ENCODE results near the gene SH3RF1. TPM values are rescaled to one million over a fixed set of nuclear protein-coding genes. Genes with fewer than 3 reads are reported as not detected.

The SH3RF1 gene
- total and polyA plus RNA-seq, 2 of the 13 experiments (the other 11 are each of a cell fraction or from before 2014, with no cell fraction given): 3.1 to 3.2 TPM

- Histone ChIP-seq H3K9ac (ENCODE audit: insufficient read depth, low read depth, low read length) (no peak overlapping the region), H3K36me3 (replicated peaks in 1 of 2; ENCODE audit: control insufficient read depth in 1 of 2, insufficient read depth in 2 of 2, low read length in 2 of 2) (no peaks in the 10 kb centered on the region), H3K79me2 (ENCODE audit: insufficient read depth, low read length) (peaks cover 9% of the 10 kb centered on the region), H3K9me3 (ENCODE audit: low read length) (no peaks in the 10 kb centered on the region), H3K4me1 (ENCODE audit: insufficient read depth, low read length) (peaks cover 2% of the 10 kb centered on the region), H3K4me2 (ENCODE audit: low read depth, low read length) (no peak overlapping the region), H4K20me1 (ENCODE audit: insufficient read depth, low read length) (no peaks in the 10 kb centered on the region), H3K27me3 (ENCODE audit: control insufficient read depth in 1 of 2, insufficient read depth in 2 of 2, low read length in 2 of 2) (no peaks in the 10 kb centered on the region), H3K27ac (ENCODE audit: extremely low read length, insufficient read depth, low read length) (no peak overlapping the region), H2AFZ (ENCODE audit: low read length) (no peak overlapping the region), H3K4me3 (replicated peaks in 1 of 3; ENCODE audit: insufficient read depth in 1 of 3, low read depth in 2 of 3, low read length in 3 of 3) (no peak overlapping the region)
- no peak for FAIRE-seq
- 92% methylated on average over 1 of the region's 1 CpG for WGBS (ENCODE audit: low lambda C conversion rate)
- in situ Hi-C loops (cut with HindIII; ENCODE audit: extremely low pct_ligation_motif_present, low pct_unique_long_range_greater_than_20kb) (no loop called here), intact Hi-C loops (cut with micrococcal nuclease; ENCODE audit: unreplicated experiment) (no loop called here)
- CTCF ChIA-PET (ENCODE audit: low intra/inter-chr PET ratio, low total read pairs): no interaction called here
- no peak for ATAC-seq
- BruUV-seq (replicated peaks): no TSS peak
- no peak for DNase-seq (ENCODE audit: low spot score)
- TF ChIP-seq SAP130 (CRISPR knock-in tag; IDR thresholded peaks at IDR 0.05; ENCODE audit: low read depth) (peak; percentile 30; the same call in 1 of the 2 replicates), FOXP1 (IDR thresholded peaks at IDR 0.05) (no peak), FOXP1 (CRISPR knock-in tag; IDR thresholded peaks at IDR 0.05) (no peak)
- POLR2A ChIA-PET: no interaction called here
These were observed 32.3 kb downstream of the SH3RF1 start for GRCh38 chr4:169238445-169238844.

GRCh38 chr4:169236873-169237626, 33.7 kb downstream of the SH3RF1 start:
- no TSS peak for BruUV-seq (replicated peaks)
- WGBS (ENCODE audit: low lambda C conversion rate): 96% methylated on average over 6 of the region's 6 CpGs
- no peaks in the 10 kb centered on the region for H4K20me1 ChIP-seq (ENCODE audit: insufficient read depth, low read length)
- H3K9me3 ChIP-seq (ENCODE audit: low read length): no peaks in the 10 kb centered on the region
- TF ChIP-seq LCORL (IDR thresholded peaks at IDR 0.05) (no peak), LCORL (CRISPR knock-in tag; IDR thresholded peaks at IDR 0.05) (no peak), ZNF333 (CRISPR knock-in tag; IDR thresholded peaks at IDR 0.05; ENCODE audit: borderline replicate concordance) (no peak), ZNF7 (CRISPR knock-in tag; IDR thresholded peaks at IDR 0.05) (no peak), SPEN (CRISPR knock-in tag; IDR thresholded peaks at IDR 0.05; ENCODE audit: low read depth) (no peak), JUNB (CRISPR knock-in tag; IDR thresholded peaks at IDR 0.05; ENCODE audit: borderline replicate concordance) (no peak), ZNF230 (CRISPR knock-in tag; IDR thresholded peaks at IDR 0.05) (no peak), ZNF713 (CRISPR knock-in tag; IDR thresholded peaks at IDR 0.05) (no peak), NRL (CRISPR knock-in tag; IDR thresholded peaks at IDR 0.05; ENCODE audit: borderline replicate concordance) (no peak), PATZ1 (CRISPR knock-in tag; IDR thresholded peaks at IDR 0.05) (no peak), TAF15 (IDR thresholded peaks at IDR 0.05; ENCODE audit: low read depth, low read length, poor library complexity, severe bottlenecking) (no peak)
- TF ChIP-seq, protein P1, sequence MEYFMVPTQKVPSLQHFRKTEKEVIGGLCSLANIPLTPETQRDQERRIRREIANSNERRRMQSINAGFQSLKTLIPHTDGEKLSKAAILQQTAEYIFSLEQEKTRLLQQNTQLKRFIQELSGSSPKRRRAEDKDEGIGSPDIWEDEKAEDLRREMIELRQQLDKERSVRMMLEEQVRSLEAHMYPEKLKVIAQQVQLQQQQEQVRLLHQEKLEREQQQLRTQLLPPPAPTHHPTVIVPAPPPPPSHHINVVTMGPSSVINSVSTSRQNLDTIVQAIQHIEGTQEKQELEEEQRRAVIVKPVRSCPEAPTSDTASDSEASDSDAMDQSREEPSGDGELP (IDR thresholded peaks at IDR 0.05; ENCODE audit: borderline replicate concordance, low read depth): no peak
- TF ChIP-seq, protein P2, sequence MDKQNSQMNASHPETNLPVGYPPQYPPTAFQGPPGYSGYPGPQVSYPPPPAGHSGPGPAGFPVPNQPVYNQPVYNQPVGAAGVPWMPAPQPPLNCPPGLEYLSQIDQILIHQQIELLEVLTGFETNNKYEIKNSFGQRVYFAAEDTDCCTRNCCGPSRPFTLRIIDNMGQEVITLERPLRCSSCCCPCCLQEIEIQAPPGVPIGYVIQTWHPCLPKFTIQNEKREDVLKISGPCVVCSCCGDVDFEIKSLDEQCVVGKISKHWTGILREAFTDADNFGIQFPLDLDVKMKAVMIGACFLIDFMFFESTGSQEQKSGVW (CRISPR knock-in tag; IDR thresholded peaks at IDR 0.05; ENCODE audit: borderline replicate concordance): no peak
- H3K9ac ChIP-seq (ENCODE audit: insufficient read depth, low read depth, low read length): no peak overlapping the region
- H3K4me2 ChIP-seq (ENCODE audit: low read depth, low read length): no peak overlapping the region
- intact Hi-C loops (cut with micrococcal nuclease; ENCODE audit: unreplicated experiment): no loop called here
- ATAC-seq: no peak
- CTCF ChIA-PET (ENCODE audit: low intra/inter-chr PET ratio, low total read pairs): no interaction called here
- H3K4me1 ChIP-seq (ENCODE audit: insufficient read depth, low read length): no peaks in the 10 kb centered on the region
- peaks cover 9% of the 10 kb centered on the region for H3K79me2 ChIP-seq (ENCODE audit: insufficient read depth, low read length)
- FAIRE-seq: no peak
- no peak overlapping the region for H2AFZ ChIP-seq (ENCODE audit: low read length)
- H3K27me3 ChIP-seq (ENCODE audit: control insufficient read depth in 1 of 2, insufficient read depth in 2 of 2, low read length in 2 of 2): no peaks in the 10 kb centered on the region
- no peaks in the 10 kb centered on the region for H3K36me3 ChIP-seq (replicated peaks in 1 of 2; ENCODE audit: control insufficient read depth in 1 of 2, insufficient read depth in 2 of 2, low read length in 2 of 2)
- DNase-seq (ENCODE audit: low spot score): no peak
- in situ Hi-C loops (cut with HindIII; ENCODE audit: extremely low pct_ligation_motif_present, low pct_unique_long_range_greater_than_20kb): no loop called here
- no peak overlapping the region for H3K27ac ChIP-seq (ENCODE audit: extremely low read length, insufficient read depth, low read length)
- POLR2A ChIA-PET: no interaction called here
- no peak overlapping the region for H3K4me3 ChIP-seq (replicated peaks in 1 of 3; ENCODE audit: insufficient read depth in 1 of 3, low read depth in 2 of 3, low read length in 3 of 3)

Data from HepG2 (cell line).